ENCODE data around the gene PLXNA2. TPM values are rescaled to one million over a fixed set of nuclear protein-coding genes. Genes with fewer than 3 reads are reported as not detected.
A peak's percentile ranks its signal among the peaks of the same experiment; 100 is the strongest.

The PLXNA2 gene
- total RNA-seq, 4 donors from 2014 or later = 17.2 to 29.7 (median 24.6) TPM

- H3K4me3 ChIP-seq = no peak overlapping the region
- no peaks in the 10 kb centered on the region for H3K27me3 ChIP-seq
- DNase-seq (ENCODE audit: low spot score in 2 of 2) = no peak
- no peaks in the 10 kb centered on the region for H3K4me1 ChIP-seq
- TF ChIP-seq POLR2A (IDR thresholded peaks at IDR 0.05) (no peak), EP300 (IDR thresholded peaks at IDR 0.05) (no peak)
- TF ChIP-seq, protein P1, sequence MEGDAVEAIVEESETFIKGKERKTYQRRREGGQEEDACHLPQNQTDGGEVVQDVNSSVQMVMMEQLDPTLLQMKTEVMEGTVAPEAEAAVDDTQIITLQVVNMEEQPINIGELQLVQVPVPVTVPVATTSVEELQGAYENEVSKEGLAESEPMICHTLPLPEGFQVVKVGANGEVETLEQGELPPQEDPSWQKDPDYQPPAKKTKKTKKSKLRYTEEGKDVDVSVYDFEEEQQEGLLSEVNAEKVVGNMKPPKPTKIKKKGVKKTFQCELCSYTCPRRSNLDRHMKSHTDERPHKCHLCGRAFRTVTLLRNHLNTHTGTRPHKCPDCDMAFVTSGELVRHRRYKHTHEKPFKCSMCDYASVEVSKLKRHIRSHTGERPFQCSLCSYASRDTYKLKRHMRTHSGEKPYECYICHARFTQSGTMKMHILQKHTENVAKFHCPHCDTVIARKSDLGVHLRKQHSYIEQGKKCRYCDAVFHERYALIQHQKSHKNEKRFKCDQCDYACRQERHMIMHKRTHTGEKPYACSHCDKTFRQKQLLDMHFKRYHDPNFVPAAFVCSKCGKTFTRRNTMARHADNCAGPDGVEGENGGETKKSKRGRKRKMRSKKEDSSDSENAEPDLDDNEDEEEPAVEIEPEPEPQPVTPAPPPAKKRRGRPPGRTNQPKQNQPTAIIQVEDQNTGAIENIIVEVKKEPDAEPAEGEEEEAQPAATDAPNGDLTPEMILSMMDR (IDR thresholded peaks at IDR 0.05) = no peak
- WGBS, 2 donors = 84 to 87% methylated on average over 9 of the region's 9 CpGs
- no peaks in the 10 kb centered on the region for H3K9me3 ChIP-seq
- peaks cover 0 to 66% (median 0%) of the 10 kb centered on the region in 3 donors for H3K36me3 ChIP-seq
- no peak overlapping the region for H3K27ac ChIP-seq
Measured at GRCh38 chr1:208036918-208037766, 207.0 kb downstream of the PLXNA2 start.

DNA sequence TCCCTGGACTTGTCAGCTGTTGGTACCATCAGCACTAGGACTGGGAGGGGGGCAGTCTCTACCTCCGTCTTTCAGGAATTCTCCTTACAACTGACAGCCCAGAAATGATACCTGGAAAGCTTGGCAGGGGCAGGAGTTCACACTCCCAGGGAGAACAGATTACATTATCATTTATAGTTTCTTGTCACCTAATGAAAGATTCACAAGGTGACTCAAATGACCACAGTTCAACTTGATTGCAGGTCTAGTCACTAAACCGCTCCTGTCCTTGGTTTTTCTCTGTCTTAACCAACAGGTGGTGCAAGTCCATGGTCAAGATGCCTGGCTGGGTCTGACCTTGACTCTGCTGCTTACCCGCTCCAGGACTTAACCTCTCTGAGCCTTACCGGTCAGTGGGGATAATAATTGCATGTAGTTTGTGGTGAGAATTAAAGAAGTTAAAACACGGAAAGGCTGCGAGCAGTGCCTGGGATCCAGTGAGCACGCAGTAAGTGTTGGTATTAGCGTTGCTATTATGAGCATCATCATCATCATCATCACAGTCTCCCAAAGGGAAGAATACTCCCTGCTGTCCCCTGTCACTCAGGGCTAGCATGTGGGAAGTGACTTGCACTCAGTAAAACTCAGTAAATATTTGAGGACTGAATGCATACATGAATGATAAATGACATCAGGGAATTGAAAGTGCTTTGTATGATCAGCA, 207.9 kb downstream of the PLXNA2 start:
- DNase-seq (ENCODE audit: low spot score in 2 of 2) = no peak
- TF ChIP-seq EP300 (IDR thresholded peaks at IDR 0.05) = no peak
- TF ChIP-seq, protein P1 (IDR thresholded peaks at IDR 0.05) = peak in 2 of 5 experiments; percentile 15 to 21
- peaks cover 0 to 66% (median 0%) of the 10 kb centered on the region in 3 donors for H3K36me3 ChIP-seq
- peaks cover 0 to 2% (median under 1%) of the 10 kb centered on the region in 4 donors for H3K4me1 ChIP-seq
- no peak overlapping the region for H3K4me3 ChIP-seq
- H3K27ac ChIP-seq = no peak overlapping the region
- WGBS, 2 donors = 61 to 68% methylated on average over 7 to 8 of the region's 8 CpGs
- no peaks in the 10 kb centered on the region for H3K9me3 ChIP-seq
- no peaks in the 10 kb centered on the region for H3K27me3 ChIP-seq

DNA sequence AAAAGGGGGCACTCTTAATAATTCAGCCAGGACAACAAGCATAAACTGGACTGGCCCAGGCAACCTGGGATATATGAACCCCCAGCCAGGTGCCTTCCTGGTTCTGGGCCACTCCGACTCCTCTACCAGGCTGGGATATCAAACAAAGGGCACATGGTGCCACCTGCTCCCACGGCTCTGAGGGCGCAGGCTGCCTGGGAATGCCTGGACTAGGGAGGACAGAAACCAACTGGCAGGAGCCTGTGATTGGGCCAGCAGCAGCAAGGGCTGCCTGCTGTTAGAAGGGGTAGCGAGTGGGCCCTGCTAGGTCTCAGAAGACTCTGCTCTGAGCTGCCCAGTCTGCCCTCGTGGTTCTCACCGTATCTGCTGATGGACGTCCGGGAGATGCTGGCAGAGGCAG, 210.0 kb downstream of the PLXNA2 start:
- TF ChIP-seq EP300 (IDR thresholded peaks at IDR 0.05) (no peak), POLR2A (IDR thresholded peaks at IDR 0.05) (no peak)
- TF ChIP-seq, protein P1 (IDR thresholded peaks at IDR 0.05) = no peak
- Histone ChIP-seq H3K9me3 (no peaks in the 10 kb centered on the region), H3K27me3 (no peaks in the 10 kb centered on the region), H3K4me3 (no peak overlapping the region), H3K4me1 (peaks cover 0 to 24% (median 18%) of the 10 kb centered on the region in 4 donors), H3K27ac (no peak overlapping the region), H3K36me3 (peaks cover 0 to 52% (median 0%) of the 10 kb centered on the region in 3 donors)
- DNase-seq (ENCODE audit: low spot score in 2 of 2) = no peak
- 87 to 92% methylated on average over 7 to 8 of the region's 8 CpGs for WGBS, 2 donors

- no peak for TF ChIP-seq EP300 (IDR thresholded peaks at IDR 0.05)
- TF ChIP-seq POLR2A (IDR thresholded peaks at IDR 0.05) = no peak
- TF ChIP-seq, protein P1 (IDR thresholded peaks at IDR 0.05) = no peak
- WGBS, 2 donors = 97 to 98% methylated on average over 10 of the region's 10 CpGs
- Histone ChIP-seq H3K4me1 (peaks cover 0 to 28% (median 18%) of the 10 kb centered on the region in 4 donors), H3K27me3 (no peaks in the 10 kb centered on the region), H3K36me3 (peaks cover 0 to 49% (median 0%) of the 10 kb centered on the region in 3 donors), H3K4me3 (no peak overlapping the region), H3K27ac (no peak overlapping the region), H3K9me3 (no peaks in the 10 kb centered on the region)
- no peak for DNase-seq (ENCODE audit: low spot score in 2 of 2)
Measured at GRCh38 chr1:208033236-208033635, 210.9 kb downstream of the PLXNA2 start.

- no peak overlapping the region for H3K4me3 ChIP-seq
- peaks cover 0 to 51% (median 0%) of the 10 kb centered on the region in 3 donors for H3K36me3 ChIP-seq
- TF ChIP-seq POLR2A (IDR thresholded peaks at IDR 0.05) (no peak), EP300 (IDR thresholded peaks at IDR 0.05) (no peak)
- TF ChIP-seq, protein P1 (IDR thresholded peaks at IDR 0.05) = no peak
- H3K4me1 ChIP-seq = peaks cover 0 to 28% (median 18%) of the 10 kb centered on the region in 4 donors
- H3K27ac ChIP-seq = no peak overlapping the region
- WGBS, 2 donors = 77 to 84% methylated on average over 4 of the region's 4 CpGs
- H3K27me3 ChIP-seq = no peaks in the 10 kb centered on the region
- no peak for DNase-seq (ENCODE audit: low spot score in 2 of 2)
- no peaks in the 10 kb centered on the region for H3K9me3 ChIP-seq
Measured at GRCh38 chr1:208031932-208032320, 212.3 kb downstream of the PLXNA2 start.
